ENCODE measurements around the gene CACNA1E.

The CACNA1E gene

GRCh38 chr1:181783208-181783607 lies 299.9 kb downstream of the CACNA1E start:
- Histone ChIP-seq H3K4me3 (ENCODE audit: low read length, poor library complexity, severe bottlenecking) (no peak overlapping the region), H3K36me3 (ENCODE audit: insufficient read depth, low read length) (no peaks in the 10 kb centered on the region), H2AFZ (ENCODE audit: low read length) (no peak overlapping the region), H3F3A (ENCODE audit: low read depth) (no peaks in the 10 kb centered on the region), H3K9me3 (ENCODE audit: insufficient read depth, low read depth, low read length) (no peaks in the 10 kb centered on the region), H3K4me2 (ENCODE audit: low read depth, low read length, poor library complexity, severe bottlenecking) (no peak overlapping the region), H4K20me1 (ENCODE audit: insufficient read depth, low read length, poor library complexity, severe bottlenecking) (no peaks in the 10 kb centered on the region), H3K79me2 (ENCODE audit: insufficient read depth, low read length) (no peaks in the 10 kb centered on the region), H3K9ac (ENCODE audit: low read depth, low read length, poor library complexity, severe bottlenecking) (no peak overlapping the region), H3K9me2 (replicated peaks; ENCODE audit: low read depth, low read length) (no peaks in the 10 kb centered on the region), H3K4me1 (ENCODE audit: insufficient read depth, low read length, poor library complexity, severe bottlenecking) (no peaks in the 10 kb centered on the region), H3K27me3 (ENCODE audit: insufficient read depth, low read length, poor library complexity, severe bottlenecking) (no peaks in the 10 kb centered on the region)
- TF ChIP-seq EZH2phosphoT487 (IDR thresholded peaks at IDR 0.05; ENCODE audit: borderline replicate concordance) (no peak), CTCF (conservative IDR thresholded peaks at IDR 0.05; ENCODE audit: low read length) (no peak)

GRCh38 chr1:181784039-181784683 lies 300.8 kb downstream of the CACNA1E start:
- Histone ChIP-seq H3K4me3 (ENCODE audit: low read length, poor library complexity, severe bottlenecking) (no peak overlapping the region), H2AFZ (ENCODE audit: low read length) (no peak overlapping the region), H3K36me3 (ENCODE audit: insufficient read depth, low read length) (no peaks in the 10 kb centered on the region), H4K20me1 (ENCODE audit: insufficient read depth, low read length, poor library complexity, severe bottlenecking) (no peaks in the 10 kb centered on the region), H3K27me3 (ENCODE audit: insufficient read depth, low read length, poor library complexity, severe bottlenecking) (no peaks in the 10 kb centered on the region), H3K9me2 (replicated peaks; ENCODE audit: low read depth, low read length) (no peaks in the 10 kb centered on the region), H3K4me2 (ENCODE audit: low read depth, low read length, poor library complexity, severe bottlenecking) (no peak overlapping the region), H3F3A (ENCODE audit: low read depth) (no peaks in the 10 kb centered on the region), H3K9me3 (ENCODE audit: insufficient read depth, low read depth, low read length) (no peaks in the 10 kb centered on the region), H3K79me2 (ENCODE audit: insufficient read depth, low read length) (no peaks in the 10 kb centered on the region), H3K9ac (ENCODE audit: low read depth, low read length, poor library complexity, severe bottlenecking) (no peak overlapping the region), H3K4me1 (ENCODE audit: insufficient read depth, low read length, poor library complexity, severe bottlenecking) (no peaks in the 10 kb centered on the region)
- TF ChIP-seq EZH2phosphoT487 (IDR thresholded peaks at IDR 0.05; ENCODE audit: borderline replicate concordance) (no peak), CTCF (conservative IDR thresholded peaks at IDR 0.05; ENCODE audit: low read length) (no peak)

- Histone ChIP-seq H3K4me3 (ENCODE audit: low read length, poor library complexity, severe bottlenecking) (no peak overlapping the region), H3K36me3 (ENCODE audit: insufficient read depth, low read length) (no peaks in the 10 kb centered on the region), H3K9ac (ENCODE audit: low read depth, low read length, poor library complexity, severe bottlenecking) (no peak overlapping the region), H3K4me1 (ENCODE audit: insufficient read depth, low read length, poor library complexity, severe bottlenecking) (no peaks in the 10 kb centered on the region), H2AFZ (ENCODE audit: low read length) (no peak overlapping the region), H3K27me3 (ENCODE audit: insufficient read depth, low read length, poor library complexity, severe bottlenecking) (no peaks in the 10 kb centered on the region), H4K20me1 (ENCODE audit: insufficient read depth, low read length, poor library complexity, severe bottlenecking) (no peaks in the 10 kb centered on the region), H3F3A (ENCODE audit: low read depth) (no peaks in the 10 kb centered on the region), H3K4me2 (ENCODE audit: low read depth, low read length, poor library complexity, severe bottlenecking) (no peak overlapping the region), H3K9me3 (ENCODE audit: insufficient read depth, low read depth, low read length) (no peaks in the 10 kb centered on the region), H3K79me2 (ENCODE audit: insufficient read depth, low read length) (no peaks in the 10 kb centered on the region), H3K9me2 (replicated peaks; ENCODE audit: low read depth, low read length) (no peaks in the 10 kb centered on the region)
- no peak for TF ChIP-seq CTCF (conservative IDR thresholded peaks at IDR 0.05; ENCODE audit: low read length)
- no peak for TF ChIP-seq EZH2phosphoT487 (IDR thresholded peaks at IDR 0.05; ENCODE audit: borderline replicate concordance)
These were observed 306.1 kb downstream of the CACNA1E start for GRCh38 chr1:181789395-181789794.

Measured in Loucy (cell line).